HCT116 (cell line): ENCODE measurements around the gene KYNU.

Experiments
- CEBPB ChIP-seq: IDR thresholded peaks from 2 replicates; pipeline ENCODE4 v1.6.1; 2012; ENCODE audit warnings: low read depth
- EZH2 ChIP-seq: fragments of 200-600 bp; sonication (generic); IDR thresholded peaks from 2 replicates; pipeline ENCODE4 v1.6.1; 2017; ENCODE audit warnings: antibody characterized with exemption, mixed run types
- EZH2phosphoT487 ChIP-seq: fragments of 200-600 bp; IDR thresholded peaks from 2 replicates; pipeline ENCODE4 v1.6.1; 2018; ENCODE audit warnings: antibody characterized with exemption, borderline replicate concordance
- FOSL1 ChIP-seq: IDR thresholded peaks from 2 replicates; pipeline ENCODE4 v1.6.1; 2012; ENCODE audit warnings: low read depth
- JUND ChIP-seq: IDR thresholded peaks from 2 replicates; pipeline ENCODE4 v1.6.1; 2012
- POLR2A ChIP-seq: IDR thresholded peaks from 2 replicates; pipeline ENCODE4 v1.7.0; 2011; ENCODE audit warnings: borderline replicate concordance; ENCODE audit not compliant: insufficient read depth, insufficient read length; ENCODE audit errors: extremely low read depth
- SIN3A ChIP-seq: IDR thresholded peaks from 2 replicates; pipeline ENCODE4 v1.6.1; 2012; ENCODE audit warnings: low read depth
- SP1 ChIP-seq: IDR thresholded peaks from 2 replicates; pipeline ENCODE4 v1.6.1; 2012; ENCODE audit warnings: low read depth
- ZFX ChIP-seq: fragments of 450-650 bp; IDR thresholded peaks from 2 replicates; pipeline ENCODE4 v1.6.1; 2017
- TF ChIP-seq, protein P1 (sequence below), 3 experiments: fragments of 200-600 bp in 1 of 3; sonication (generic) in 1 of 3; IDR thresholded peaks in 2 of 3; conservative IDR thresholded peaks in 1 of 3; 2 replicates each; pipeline ENCODE4 v1.5.1; 2012 to 2017; ENCODE audit warnings: low read depth in 2 of 3, low read length in 2 of 3, antibody characterized with exemption in 1 of 3, borderline replicate concordance in 1 of 3, control low read depth in 1 of 3, mild to moderate bottlenecking in 1 of 3, mixed read lengths in 1 of 3, mixed run types in 1 of 3, moderate library complexity in 1 of 3; ENCODE audit not compliant: insufficient read depth in 1 of 3
- TF ChIP-seq, protein P2 (sequence below): IDR thresholded peaks from 2 replicates; pipeline ENCODE4 v1.6.1; 2012; ENCODE audit warnings: low read depth
- TF ChIP-seq, protein P3 (sequence below): IDR thresholded peaks from 2 replicates; pipeline ENCODE4 v1.6.1; 2012

DNA sequence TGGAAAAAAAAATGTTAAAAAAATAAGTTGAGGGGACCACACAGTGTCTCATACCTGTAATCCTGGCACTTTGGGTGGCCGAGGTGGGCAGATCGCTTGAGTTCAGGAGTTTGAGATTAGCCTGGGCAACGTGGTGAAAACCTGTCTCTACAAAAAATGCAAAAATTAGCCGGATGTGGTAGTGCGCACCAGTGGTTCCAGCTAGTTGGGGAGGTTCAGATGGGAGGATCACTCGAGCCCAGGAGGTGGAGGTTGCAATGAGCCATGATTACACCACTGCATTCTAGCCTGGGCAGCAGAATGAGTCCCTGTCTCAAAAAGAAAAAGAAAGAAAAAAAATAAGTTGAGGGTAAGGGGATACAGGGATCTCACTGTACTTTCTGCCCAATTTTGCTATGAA lies 6.1 kb upstream of the KYNU start:
- TF ChIP-seq SIN3A, result no peak
- TF ChIP-seq, protein P1, sequence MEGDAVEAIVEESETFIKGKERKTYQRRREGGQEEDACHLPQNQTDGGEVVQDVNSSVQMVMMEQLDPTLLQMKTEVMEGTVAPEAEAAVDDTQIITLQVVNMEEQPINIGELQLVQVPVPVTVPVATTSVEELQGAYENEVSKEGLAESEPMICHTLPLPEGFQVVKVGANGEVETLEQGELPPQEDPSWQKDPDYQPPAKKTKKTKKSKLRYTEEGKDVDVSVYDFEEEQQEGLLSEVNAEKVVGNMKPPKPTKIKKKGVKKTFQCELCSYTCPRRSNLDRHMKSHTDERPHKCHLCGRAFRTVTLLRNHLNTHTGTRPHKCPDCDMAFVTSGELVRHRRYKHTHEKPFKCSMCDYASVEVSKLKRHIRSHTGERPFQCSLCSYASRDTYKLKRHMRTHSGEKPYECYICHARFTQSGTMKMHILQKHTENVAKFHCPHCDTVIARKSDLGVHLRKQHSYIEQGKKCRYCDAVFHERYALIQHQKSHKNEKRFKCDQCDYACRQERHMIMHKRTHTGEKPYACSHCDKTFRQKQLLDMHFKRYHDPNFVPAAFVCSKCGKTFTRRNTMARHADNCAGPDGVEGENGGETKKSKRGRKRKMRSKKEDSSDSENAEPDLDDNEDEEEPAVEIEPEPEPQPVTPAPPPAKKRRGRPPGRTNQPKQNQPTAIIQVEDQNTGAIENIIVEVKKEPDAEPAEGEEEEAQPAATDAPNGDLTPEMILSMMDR (IDR thresholded peaks at IDR 0.05 in 2 of 3, conservative IDR thresholded peaks at IDR 0.05 in 1 of 3; ENCODE audit: borderline replicate concordance in 1 of 3, insufficient read depth in 1 of 3, low read depth in 2 of 3, low read length in 2 of 3), result no peak
- TF ChIP-seq POLR2A, result no peak
- TF ChIP-seq SP1, result no peak
- no peak for TF ChIP-seq EZH2
- TF ChIP-seq CEBPB, result no peak
- TF ChIP-seq, protein P2, sequence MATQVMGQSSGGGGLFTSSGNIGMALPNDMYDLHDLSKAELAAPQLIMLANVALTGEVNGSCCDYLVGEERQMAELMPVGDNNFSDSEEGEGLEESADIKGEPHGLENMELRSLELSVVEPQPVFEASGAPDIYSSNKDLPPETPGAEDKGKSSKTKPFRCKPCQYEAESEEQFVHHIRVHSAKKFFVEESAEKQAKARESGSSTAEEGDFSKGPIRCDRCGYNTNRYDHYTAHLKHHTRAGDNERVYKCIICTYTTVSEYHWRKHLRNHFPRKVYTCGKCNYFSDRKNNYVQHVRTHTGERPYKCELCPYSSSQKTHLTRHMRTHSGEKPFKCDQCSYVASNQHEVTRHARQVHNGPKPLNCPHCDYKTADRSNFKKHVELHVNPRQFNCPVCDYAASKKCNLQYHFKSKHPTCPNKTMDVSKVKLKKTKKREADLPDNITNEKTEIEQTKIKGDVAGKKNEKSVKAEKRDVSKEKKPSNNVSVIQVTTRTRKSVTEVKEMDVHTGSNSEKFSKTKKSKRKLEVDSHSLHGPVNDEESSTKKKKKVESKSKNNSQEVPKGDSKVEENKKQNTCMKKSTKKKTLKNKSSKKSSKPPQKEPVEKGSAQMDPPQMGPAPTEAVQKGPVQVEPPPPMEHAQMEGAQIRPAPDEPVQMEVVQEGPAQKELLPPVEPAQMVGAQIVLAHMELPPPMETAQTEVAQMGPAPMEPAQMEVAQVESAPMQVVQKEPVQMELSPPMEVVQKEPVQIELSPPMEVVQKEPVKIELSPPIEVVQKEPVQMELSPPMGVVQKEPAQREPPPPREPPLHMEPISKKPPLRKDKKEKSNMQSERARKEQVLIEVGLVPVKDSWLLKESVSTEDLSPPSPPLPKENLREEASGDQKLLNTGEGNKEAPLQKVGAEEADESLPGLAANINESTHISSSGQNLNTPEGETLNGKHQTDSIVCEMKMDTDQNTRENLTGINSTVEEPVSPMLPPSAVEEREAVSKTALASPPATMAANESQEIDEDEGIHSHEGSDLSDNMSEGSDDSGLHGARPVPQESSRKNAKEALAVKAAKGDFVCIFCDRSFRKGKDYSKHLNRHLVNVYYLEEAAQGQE, result no peak
- no peak for TF ChIP-seq ZFX
- TF ChIP-seq JUND, result no peak
- TF ChIP-seq FOSL1, result no peak
- TF ChIP-seq EZH2phosphoT487, result no peak
- TF ChIP-seq, protein P3, sequence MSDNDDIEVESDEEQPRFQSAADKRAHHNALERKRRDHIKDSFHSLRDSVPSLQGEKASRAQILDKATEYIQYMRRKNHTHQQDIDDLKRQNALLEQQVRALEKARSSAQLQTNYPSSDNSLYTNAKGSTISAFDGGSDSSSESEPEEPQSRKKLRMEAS, result no peak
